GM18511 (cell line): ENCODE data around the gene NTN1.

Experiments
- ATAC-seq: cut with Tn5 transposase; IDR thresholded peaks from one replicate; pipeline ENCODE4 v1.9.1; 2021; ENCODE audit warnings: mild to moderate bottlenecking, moderate library complexity; ENCODE audit not compliant: unreplicated experiment

The NTN1 gene

DNA sequence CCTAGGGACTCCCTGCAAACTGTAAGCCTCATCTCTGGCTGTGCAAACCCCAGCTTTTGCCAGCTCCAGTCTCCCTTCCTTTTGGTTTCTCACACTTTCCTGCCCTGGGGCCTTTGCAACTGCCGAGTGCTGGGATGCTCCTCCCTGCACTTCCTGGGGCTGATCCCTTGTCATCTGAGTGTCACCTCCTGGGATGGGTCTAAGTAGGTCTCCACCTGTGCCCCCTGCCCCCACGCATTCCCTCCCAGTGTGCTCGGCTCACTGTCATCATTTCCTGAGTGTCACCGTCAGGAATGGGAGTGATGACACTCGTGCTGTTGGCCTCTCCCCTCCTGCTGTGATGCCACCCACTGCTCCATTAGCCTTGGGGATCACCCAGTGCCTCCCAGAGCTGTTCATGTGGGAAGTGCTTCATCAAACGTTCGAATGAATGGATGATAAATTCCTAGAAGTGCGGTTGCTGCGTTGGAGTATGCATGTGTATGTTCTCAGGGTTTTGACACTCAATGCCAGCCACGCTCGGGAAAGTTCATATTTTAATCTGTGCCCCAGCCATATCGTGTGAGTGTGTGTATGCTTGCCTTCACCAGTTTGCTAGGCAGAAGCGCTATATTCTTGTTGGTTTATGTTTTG lies 189.9 kb downstream of the NTN1 start:
- no peak for ATAC-seq

DNA sequence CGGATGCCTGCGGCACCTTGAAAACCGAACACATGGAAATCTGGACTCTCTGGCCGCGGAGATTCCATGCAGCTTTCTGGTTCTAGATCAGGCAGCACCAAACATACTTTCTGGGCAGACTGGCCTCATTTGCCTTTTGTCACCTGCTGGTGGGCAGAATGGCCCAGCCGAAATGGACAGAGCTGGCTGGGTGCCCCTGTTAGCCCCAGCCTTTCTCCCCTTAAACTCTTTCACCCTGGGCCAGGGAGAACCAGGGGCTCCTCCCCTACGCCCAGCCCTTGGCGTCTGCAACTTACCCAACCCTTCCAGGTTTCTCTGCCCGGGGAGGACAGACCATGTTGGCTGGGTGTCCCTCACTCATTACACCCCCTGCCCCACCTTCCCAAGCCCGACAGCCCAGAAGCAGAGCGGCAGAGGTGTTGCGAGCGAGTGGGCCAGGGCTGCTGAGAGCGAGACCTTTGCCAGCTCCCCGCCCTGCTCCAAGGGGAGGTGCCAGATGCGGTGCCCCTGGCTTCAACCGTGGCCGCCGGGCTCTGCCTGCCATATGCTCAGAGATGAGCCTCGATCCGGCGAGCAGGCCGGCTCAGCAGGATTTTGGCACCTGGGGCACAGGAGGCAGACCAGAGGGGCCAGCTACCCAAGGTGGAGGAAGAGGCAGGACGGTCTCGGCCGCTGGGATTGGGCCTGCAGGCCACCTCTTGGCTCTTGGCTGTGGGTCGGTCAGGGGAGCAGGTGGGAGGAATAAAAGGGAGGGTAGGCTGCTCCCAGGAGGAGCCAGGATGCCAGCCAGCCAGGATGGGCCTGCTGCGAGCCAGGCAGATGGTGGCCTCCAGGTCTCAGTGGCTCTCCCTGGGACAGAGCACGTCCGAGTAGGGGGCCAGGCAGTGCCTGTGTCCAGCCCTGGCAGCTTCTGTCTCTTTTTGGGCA lies 191.3 kb downstream of the NTN1 start:
- ATAC-seq = no peak

DNA sequence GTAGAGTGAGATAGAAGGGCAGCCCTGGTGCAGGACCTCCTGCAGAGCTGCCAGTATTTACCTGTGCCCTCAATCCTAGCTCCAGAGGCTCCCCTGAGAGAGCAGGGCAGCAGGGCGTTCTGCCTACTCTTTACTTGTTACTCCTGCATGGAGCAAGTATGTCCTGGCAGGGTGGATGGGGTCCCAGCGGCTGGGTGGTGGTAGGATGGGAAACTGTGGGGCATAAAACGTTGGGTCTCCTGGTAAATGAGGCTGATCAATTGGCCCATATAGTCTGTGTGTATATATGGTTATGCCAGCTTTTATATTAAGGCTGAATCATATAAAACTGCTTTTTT lies 192.0 kb downstream of the NTN1 start:
- no peak for ATAC-seq

DNA sequence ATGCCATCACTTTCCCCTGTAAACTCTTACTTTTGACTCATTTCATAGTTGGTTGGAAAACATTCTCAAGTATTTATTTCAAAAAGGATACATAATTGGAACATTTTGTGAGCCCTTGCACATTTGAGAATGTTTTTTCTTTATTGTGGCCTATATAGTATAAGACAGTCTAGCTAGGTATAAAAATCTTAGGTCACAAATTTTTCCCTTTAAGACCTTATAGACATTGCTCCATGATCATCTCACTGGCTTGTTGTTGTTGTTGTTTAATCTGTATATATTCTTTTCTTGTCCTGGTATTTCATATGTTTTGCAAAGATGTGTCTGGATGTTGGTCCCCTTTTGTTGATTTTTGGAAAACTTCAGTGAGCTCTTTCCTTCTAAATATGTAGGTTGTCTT lies 194.2 kb downstream of the NTN1 start:
- no peak for ATAC-seq

DNA sequence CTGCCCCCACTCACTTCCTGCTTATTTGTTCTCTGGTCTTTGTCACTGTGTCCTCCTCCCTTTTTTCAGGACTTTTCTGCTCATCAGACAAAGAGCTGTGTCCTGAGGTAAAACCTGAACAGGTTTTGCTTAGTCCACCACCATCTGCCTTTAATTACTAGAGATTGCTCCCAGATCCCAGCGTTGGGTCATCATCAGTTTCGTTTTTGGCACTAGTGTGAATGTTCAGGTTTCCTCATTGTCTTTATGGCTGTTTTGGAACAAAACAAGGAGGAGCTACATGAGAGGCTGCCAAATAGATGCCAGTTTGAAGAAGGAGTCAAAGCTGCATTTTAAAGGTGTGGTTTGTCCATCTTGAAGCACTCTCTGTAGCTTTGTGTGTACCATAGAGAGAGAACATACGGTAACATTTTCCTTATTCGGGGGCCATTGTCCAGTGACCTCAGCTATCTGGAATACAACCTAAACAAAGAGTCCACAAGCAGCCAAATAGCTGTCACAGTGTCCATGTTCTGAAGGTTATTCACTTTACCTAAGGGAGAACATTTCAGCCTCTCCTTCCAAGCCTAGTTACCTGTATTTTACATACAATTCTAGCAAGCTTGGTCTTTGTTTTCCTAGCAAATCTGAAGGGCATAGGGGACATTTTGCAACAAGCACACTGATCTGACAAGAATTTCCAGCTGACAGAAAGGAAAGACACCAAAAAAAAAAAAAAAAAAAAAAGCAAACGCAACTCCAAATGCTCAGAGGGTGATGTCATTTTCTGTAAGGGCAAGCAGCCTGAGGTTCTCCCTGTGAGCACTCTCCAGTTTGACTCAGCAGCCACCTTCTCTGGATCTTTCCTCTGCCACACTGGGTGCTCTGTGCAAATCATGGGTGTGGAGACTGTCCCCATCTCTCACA lies 196.1 kb downstream of the NTN1 start:
- ATAC-seq = no peak

DNA sequence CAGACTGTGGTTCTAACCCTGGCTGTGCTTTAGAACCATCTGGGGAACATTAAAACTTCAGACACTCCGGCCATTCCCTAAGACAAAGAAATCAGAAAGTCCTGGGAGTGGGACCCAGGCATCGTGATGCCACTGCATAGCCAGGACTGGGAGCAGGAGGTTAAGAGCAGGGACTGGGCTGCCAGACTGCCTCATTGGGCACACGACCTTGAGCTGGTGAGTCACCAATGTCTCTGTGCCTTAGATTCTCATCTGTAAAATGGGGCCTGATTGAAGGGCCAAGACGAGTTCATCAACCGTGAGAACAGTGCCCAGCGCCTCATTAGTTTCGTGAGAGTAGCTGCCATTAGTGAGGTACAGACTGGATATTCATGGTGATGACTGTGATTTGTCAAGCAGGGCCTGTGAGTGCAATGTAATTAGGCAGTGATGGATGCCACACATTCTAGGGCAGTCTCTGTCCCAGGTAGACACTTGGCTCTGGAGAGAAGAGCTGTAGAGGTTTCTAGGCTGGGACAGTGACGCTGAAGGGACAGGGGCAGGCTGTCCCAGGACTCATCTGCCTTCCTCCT lies 196.8 kb downstream of the NTN1 start:
- ATAC-seq = no peak

DNA sequence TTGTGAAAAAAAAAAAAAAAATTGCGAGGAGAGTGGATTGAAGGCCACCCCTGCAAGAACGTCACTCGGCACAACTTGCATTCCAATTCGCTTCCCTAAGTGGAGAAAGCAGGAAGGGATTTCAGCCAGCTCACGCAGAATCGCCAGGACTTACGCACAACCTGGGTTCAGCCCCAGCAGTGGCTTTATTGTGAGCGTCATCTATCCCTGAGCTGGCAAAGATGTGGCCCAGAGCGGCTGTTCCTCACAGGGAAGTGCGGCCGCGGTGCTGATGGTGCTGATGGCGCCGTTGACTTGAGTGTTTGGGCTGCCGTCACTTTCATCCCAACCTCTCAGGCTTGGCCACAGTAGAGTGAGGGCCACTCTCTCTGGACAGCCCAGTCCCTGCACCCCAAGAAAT lies 197.6 kb downstream of the NTN1 start:
- no peak for ATAC-seq

DNA sequence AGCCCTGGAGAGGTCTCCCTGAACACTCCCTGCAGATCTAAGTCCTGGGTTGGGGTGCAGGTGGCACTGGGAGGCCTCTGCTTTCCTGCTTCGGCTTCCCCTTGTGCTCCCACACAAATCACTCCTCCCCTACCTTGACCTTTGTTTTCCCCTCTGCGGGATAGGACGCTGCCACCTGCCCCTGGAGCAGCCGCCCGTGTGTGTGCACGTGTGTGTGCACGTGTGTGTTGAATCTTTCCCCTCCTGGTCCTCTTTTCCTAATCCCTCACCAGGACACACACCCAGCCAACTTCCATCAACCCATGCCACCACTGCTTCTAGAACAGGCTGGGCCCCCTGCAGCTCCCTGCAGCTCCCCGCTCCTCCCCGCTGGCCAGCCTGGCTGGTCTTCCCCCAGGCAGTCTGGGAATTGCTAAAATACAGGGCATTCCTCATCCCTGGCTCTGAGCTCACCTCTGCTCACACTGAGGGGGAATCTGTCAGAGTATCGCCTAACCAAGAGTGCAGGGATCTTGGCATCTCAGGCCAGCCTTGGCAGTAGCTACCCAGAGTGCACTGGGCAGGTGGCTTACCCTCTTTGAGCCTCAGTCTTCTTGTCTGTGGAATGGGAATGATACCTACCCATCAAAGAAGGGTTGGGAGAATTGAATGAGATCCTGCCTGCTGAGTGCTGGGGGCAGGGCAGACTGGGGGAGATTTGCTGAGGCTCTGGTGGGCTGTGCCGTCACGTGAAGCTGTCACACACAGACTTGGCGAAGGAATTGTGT lies 198.5 kb downstream of the NTN1 start:
- no peak for ATAC-seq

DNA sequence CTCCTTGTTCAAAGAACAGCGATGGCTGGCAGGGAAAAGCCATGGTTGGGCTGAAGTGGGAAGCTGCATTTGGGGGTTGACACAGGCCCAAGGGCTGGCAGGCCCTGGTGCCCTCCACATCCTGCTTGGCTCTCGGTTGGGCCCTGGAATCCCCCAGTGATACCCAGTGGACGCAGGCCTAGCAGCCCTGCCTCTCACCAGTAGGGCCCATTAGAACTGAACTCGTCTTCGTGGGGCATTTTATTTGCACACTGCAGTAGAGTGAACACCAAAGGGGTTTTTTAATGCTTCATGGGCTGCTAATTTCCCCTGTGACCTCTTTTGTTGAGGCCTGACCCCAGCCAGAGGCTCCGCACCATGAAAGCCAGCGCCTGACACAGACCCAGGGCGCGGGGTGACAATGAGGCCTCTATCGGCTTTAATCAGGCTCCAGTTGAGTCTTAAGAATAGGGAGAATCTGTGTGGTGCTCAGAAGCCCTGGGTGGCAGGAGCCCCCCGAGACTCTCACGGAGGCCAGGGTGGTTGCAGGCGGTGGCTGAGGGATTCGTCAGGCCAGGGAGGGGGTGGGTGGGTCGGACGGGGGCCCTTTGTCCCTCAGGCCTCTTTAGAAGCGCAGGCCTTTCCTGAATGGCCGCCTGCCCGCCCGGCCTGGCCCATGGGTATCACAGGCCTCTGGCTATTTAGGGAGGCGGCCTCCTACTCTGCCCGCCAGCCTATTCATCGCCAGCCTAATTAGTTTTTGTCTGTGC lies 199.3 kb downstream of the NTN1 start:
- no peak for ATAC-seq

DNA sequence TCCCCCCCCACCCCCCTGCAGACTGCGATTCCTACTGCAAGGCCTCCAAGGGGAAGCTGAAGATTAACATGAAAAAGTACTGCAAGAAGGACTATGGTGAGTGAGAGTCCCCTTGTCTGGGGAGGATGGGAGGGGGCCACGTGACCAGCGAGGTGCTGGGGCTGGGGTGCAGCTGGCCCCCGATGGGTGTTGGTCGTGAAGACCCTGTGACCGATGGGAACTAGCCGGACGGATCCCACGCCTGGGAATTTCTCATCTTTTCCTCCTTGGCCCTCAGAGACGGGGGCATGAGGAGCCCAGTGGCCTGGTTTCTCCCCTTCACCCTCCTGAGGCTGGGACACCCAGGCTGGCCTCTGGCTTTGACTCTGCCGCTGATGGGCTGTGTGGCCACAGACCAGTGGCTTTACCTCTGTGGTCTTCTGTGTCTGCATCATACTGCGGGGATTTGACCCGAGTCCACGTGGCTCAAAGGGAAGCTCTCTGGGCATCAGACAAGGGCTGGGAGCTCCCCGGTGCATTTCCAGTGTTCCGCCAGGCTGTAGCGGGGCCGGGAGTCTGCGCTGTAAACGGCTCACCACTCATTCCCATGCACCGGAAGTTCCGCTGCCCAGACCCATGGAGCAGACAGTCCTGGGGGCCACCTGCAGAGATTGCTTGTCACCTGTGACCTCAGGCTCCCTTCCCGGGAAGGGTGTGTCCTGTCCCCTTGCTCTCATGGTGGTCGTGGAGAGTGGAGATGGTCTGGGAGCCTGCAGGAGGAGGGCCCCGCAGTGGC lies 200.0 kb downstream of the NTN1 start:
- no peak for ATAC-seq

DNA sequence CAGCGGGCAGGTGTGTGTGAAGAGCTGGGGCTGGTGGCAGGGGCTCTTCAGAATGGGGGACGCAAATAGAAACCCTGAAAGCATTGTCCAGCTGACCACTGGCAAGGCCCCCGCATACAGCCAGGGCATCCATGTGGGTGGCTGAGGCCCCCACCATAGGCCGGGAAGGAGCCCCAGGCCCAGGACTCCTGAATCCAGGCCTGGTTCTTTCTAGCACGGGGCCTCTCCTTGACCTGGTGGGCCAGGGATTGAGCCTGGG lies 200.5 kb downstream of the NTN1 start:
- no peak for ATAC-seq

DNA sequence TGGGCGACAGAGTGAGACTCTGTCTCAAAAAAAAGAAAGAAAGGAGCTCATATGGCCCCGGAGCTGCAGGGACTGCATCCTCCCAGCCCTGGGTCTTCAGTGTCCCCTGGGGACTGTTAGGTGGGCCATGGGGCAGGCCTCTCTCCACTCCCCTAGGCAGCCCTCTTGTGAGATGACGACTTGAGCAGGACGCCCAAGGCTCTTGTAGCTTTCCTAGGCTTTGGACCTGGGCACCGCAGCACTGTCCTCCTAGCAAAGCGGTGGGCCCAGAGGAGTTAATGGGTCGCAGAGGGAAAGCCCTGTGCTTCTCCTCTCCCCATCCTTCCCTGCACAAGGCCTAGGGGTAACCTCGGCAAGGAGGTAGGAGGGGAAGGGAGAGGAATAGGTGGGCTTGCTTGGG lies 202.2 kb downstream of the NTN1 start:
- ATAC-seq = no peak

DNA sequence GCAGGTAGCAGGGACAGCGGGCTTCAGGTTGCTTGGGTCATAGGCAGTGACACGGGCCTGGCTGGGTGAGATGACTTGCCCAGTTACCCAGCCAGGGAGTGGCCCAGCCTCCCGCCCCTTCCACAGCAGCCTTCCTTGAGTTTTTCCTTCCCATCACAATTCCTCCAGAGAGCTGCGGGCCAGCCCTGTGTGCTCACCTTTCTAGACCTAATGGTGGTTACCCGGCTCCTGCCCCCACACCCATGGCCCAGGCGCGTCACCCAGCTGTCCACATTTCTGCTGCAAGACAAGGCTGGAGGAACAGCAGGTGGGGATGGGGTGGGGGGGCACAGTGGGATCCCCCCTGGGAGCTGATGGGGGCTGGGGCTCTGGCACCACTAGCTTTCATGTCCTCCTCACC lies 203.2 kb downstream of the NTN1 start:
- no peak for ATAC-seq

DNA sequence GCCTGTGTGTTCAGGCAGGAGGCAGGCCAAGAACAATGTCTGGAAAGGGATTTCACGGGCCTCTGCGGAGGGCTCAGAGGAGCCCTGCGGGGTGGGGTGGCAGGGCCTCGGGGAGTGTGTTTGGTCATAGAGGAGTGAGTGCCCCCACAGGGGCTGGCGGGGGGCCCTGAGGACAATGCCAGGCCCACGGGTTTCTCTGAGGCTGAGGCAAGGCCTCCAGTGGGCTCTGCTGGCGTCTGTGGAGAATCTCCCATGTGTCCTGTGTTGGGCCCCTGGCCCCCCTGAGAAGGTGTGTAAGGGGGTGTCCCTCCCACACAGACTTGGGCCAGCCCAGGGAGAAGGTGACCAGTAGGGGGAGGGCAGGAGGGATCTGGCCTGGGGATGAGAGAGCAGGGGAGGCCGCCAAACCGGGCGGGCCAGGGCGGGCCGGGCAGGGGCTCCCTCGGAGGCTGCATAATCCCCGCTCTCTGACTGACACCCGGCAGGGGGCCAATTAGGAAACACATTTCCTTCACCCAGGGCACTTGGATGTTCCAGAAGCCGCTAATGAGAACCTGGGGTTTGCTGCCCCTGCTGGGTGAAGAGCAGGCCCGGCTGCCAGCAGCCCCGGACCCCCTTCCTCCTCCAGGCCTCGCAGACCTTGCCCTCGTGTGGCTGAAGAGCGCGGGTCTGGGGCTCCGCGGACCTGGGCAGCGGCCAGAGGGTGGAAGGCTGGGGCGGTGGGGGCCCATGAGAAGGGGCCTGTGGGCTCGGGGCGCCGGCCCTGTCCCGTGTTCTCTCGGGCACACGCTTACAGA lies 204.2 kb downstream of the NTN1 start:
- no peak for ATAC-seq

DNA sequence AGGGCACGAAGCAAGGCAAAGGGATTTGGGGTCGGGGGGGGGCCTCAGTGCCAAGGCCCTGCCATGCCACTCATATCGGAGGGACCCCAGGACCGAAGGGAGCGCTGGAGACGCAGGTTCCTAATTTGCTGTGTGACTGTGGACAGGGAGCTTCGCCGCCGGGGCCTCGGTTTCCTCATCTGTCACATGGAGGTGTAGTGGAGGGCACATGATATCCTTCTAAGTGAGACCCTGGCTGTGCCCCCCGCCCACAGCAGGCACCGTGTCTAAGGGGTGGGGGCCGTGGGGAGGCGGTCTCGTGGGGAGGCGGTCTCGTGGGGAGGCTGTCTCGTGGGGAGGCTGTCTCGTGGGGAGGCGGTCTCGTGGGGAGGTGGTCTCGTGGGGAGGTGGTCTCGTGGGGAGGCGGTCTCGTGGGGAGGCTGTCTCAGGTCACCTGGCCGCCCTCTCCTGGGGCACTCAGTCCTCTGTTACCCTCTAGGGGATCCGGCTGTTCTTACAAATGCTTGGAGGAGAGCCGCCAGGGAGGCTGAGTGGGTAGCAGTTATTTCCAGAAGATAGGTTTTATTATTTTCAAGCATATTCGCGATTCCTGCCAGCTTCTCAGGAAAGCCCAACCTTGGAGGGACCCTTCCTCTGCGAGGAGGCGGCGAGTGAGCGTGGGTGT lies 205.0 kb downstream of the NTN1 start:
- no peak for ATAC-seq

DNA sequence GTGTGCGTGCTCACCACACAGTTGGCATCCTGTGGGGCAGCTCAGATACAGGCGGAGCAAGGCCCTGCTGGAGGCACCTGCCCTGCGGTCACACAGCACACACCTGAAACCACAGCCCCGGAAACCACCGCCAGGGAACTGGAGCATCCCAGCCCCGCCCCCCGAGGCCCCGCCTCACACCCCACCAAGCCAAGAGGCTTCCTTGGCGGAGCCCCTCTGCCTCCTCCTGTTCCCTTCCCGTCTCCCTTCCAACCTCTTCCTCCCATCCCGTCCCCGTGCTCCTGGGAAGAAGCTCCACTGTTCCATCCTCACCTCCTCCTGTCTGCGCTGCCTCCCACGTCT lies 205.5 kb downstream of the NTN1 start:
- ATAC-seq = no peak

DNA sequence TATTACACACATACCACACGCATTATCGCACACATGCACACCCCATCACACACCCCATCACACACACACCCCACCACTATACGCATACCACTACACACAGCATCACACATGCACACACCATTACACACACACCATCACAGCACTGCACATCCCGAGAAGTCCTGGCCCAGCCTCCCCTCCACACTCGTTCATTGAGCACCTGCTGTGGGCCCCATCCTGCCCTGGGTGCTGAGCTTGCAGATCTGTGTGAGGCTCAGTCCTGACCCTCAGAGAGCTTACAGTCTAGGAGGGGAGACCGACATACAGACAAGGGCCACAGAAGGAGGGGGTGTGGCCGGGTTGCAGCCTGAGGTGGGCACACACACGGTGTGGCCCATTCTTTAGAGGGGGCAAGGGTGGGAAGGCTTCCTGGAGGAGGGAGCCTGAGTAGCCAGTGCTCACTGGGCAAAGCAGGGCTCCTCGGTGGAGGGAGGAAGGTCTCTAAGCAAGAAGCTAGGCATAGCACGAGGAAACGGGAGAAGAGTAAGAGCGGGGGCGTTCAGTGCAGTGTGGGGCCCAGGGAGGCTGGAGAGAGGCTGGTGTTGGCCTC lies 206.6 kb downstream of the NTN1 start:
- ATAC-seq = no peak
